ENCODE measurements around the gene NCOA7.
"Not testable (repeated sequence)": the region's sequence is repeated elsewhere in the genome, so short reads cannot be mapped to it uniquely, and the experiment has no call there.

The NCOA7 gene

DNA sequence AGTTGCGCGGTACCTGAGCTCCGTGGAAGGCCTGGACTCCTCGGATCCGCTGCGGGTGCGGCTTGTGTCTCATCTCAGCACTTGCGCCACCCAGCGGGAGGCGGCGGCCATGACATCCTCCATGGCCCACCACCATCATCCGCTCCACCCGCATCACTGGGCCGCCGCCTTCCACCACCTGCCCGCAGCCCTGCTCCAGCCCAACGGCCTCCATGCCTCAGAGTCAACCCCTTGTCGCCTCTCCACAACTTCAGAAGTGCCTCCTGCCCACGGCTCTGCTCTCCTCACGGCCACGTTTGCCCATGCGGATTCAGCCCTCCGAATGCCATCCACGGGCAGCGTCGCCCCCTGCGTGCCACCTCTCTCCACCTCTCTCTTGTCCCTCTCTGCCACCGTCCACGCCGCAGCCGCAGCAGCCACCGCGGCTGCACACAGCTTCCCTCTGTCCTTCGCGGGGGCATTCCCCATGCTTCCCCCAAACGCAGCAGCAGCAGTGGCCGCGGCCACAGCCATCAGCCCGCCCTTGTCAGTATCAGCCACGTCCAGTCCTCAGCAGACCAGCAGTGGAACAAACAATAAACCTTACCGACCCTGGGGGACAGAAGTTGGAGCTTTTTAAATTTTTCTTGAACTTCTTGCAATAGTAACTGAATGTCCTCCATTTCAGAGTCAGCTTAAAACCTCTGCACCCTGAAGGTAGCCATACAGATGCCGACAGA is 31.4 kb upstream of the NCOA7 start:
- H3K27ac ChIP-seq (ENCODE audit: low read depth, low read length, severe bottlenecking): no peak overlapping the region
- no peaks in the 10 kb centered on the region for H3K9me3 ChIP-seq (ENCODE audit: control insufficient read depth, low read length)
- peaks cover 11% of the 10 kb centered on the region for H3K4me1 ChIP-seq (ENCODE audit: control insufficient read depth, insufficient read depth, low read length, poor library complexity, severe bottlenecking)
- 86 to 90% methylated on average over 30 to 39 of the region's 42 CpGs for WGBS, 2 experiments (ENCODE audit: insufficient coverage in 2 of 2)
- H3K36me3 ChIP-seq (ENCODE audit: control insufficient read depth, insufficient read depth, low read length): peaks cover 73% of the 10 kb centered on the region
- no peak overlapping the region for H3K4me3 ChIP-seq (ENCODE audit: extremely low read depth, insufficient read depth, low read length, poor library complexity, severe bottlenecking)

DNA sequence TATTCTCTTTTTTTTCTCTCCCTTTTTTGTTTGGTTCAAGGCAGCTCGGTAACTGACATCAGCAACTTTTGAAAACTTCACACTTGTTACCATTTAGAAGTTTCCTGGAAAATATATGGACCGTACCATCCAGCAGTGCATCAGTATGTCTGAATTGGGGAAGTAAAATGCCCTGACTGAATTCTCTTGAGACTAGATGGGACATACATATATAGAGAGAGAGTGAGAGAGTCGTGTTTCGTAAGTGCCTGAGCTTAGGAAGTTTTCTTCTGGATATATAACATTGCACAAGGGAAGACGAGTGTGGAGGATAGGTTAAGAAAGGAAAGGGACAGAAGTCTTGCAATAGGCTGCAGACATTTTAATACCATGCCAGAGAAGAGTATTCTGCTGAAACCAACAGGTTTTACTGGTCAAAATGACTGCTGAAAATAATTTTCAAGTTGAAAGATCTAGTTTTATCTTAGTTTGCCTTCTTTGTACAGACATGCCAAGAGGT is 30.8 kb upstream of the NCOA7 start:
- peaks cover 6% of the 10 kb centered on the region for H3K4me1 ChIP-seq (ENCODE audit: control insufficient read depth, insufficient read depth, low read length, poor library complexity, severe bottlenecking)
- H3K36me3 ChIP-seq (ENCODE audit: control insufficient read depth, insufficient read depth, low read length): peaks cover 66% of the 10 kb centered on the region
- WGBS, 2 experiments (ENCODE audit: insufficient coverage in 2 of 2): 100% methylated on average over 3 of the region's 5 CpGs
- H3K27ac ChIP-seq (ENCODE audit: low read depth, low read length, severe bottlenecking): no peak overlapping the region
- H3K9me3 ChIP-seq (ENCODE audit: control insufficient read depth, low read length): no peaks in the 10 kb centered on the region
- no peak overlapping the region for H3K4me3 ChIP-seq (ENCODE audit: extremely low read depth, insufficient read depth, low read length, poor library complexity, severe bottlenecking)

DNA sequence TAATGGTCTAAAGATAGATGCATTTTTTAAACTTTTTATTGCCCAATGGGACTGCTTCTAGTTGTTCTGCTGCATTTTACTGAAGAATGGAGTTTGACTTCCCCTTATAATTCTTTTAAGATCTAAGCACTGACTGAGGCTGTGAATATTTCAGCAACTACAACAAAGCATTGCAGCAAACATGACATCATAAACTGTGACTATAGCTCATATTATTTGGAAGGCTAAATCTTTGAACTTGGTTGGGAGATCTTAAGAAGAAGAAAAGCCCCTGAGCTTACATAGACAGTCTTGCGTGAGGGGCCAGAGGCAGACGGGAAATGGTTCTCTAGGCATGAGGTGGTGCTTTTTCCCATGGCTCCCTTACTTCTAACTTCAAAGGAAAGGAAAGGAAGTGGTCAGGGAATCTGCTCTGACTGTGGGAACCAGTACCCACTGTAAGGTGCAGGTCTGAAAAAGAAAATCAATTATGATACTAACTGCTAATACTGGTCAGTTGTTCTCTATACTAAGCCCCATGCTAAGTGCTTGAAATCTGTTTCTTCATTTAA is 26.6 kb upstream of the NCOA7 start:
- H3K4me3 ChIP-seq (ENCODE audit: extremely low read depth, insufficient read depth, low read length, poor library complexity, severe bottlenecking): no peak overlapping the region
- peaks cover 24% of the 10 kb centered on the region for H3K36me3 ChIP-seq (ENCODE audit: control insufficient read depth, insufficient read depth, low read length)
- H3K4me1 ChIP-seq (ENCODE audit: control insufficient read depth, insufficient read depth, low read length, poor library complexity, severe bottlenecking): no peaks in the 10 kb centered on the region
- peak overlapping the region; percentile 1 for H3K27ac ChIP-seq (ENCODE audit: low read depth, low read length, severe bottlenecking)
- 56 to 95% methylated on average over 2 of the region's 2 CpGs for whole genome bisulfite sequencing, 2 experiments (ENCODE audit: insufficient coverage in 2 of 2)
- H3K9me3 ChIP-seq (ENCODE audit: control insufficient read depth, low read length): no peaks in the 10 kb centered on the region

DNA sequence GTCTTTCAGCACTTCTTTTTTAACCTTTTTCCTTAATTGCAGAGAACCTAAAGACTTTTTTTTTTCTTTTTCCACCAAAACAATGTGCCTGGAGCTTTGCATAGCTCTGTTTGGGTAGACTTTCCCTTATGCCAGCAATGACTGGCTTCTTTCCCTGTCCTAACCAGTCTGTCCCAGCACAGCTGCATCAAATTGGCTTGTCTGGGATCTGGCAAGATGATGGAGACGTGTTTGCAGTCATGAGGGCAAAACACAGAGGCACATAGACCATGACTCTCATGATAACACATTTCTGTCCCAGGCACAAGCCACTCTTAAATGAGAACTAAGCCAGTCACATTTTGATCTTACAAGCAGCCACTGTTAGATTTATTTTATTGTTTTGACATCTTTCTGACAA is 24.8 kb upstream of the NCOA7 start:
- Histone ChIP-seq H3K4me1 (ENCODE audit: control insufficient read depth, insufficient read depth, low read length, poor library complexity, severe bottlenecking) (no peaks in the 10 kb centered on the region), H3K27ac (ENCODE audit: low read depth, low read length, severe bottlenecking) (no peak overlapping the region), H3K36me3 (ENCODE audit: control insufficient read depth, insufficient read depth, low read length) (peaks cover 7% of the 10 kb centered on the region), H3K9me3 (ENCODE audit: control insufficient read depth, low read length) (no peaks in the 10 kb centered on the region), H3K4me3 (ENCODE audit: extremely low read depth, insufficient read depth, low read length, poor library complexity, severe bottlenecking) (no peak overlapping the region)
- 80% methylated on average over 1 of the region's 1 CpG; no CpG with 5 or more reads in 1 of the 2 experiments for WGBS, 2 experiments (ENCODE audit: insufficient coverage in 2 of 2)

DNA sequence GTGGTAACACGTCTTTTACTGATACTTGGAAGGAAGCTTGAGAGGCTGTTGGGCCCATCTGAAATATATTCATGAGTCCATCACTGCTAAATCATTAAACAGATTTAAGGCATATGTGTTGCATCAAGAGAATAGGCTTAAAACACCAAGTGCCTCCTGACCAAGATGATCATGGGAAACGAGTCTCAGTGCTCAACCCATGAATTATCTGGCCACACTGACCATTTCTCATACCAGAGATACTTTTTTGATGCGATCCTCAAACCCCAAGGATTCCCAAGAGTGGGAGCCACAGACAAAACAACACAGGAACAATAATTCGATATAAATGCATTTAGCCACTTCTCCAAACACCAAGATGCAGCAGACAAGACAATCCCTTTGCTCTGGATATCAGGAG is 24.1 kb upstream of the NCOA7 start:
- Histone ChIP-seq H3K36me3 (ENCODE audit: control insufficient read depth, insufficient read depth, low read length) (peaks cover 1% of the 10 kb centered on the region), H3K27ac (ENCODE audit: low read depth, low read length, severe bottlenecking) (no peak overlapping the region), H3K9me3 (ENCODE audit: control insufficient read depth, low read length) (no peaks in the 10 kb centered on the region), H3K4me3 (ENCODE audit: extremely low read depth, insufficient read depth, low read length, poor library complexity, severe bottlenecking) (no peak overlapping the region), H3K4me1 (ENCODE audit: control insufficient read depth, insufficient read depth, low read length, poor library complexity, severe bottlenecking) (no peaks in the 10 kb centered on the region)
- WGBS, 2 experiments (ENCODE audit: insufficient coverage in 2 of 2): 83 to 100% methylated on average over 2 of the region's 4 CpGs

DNA sequence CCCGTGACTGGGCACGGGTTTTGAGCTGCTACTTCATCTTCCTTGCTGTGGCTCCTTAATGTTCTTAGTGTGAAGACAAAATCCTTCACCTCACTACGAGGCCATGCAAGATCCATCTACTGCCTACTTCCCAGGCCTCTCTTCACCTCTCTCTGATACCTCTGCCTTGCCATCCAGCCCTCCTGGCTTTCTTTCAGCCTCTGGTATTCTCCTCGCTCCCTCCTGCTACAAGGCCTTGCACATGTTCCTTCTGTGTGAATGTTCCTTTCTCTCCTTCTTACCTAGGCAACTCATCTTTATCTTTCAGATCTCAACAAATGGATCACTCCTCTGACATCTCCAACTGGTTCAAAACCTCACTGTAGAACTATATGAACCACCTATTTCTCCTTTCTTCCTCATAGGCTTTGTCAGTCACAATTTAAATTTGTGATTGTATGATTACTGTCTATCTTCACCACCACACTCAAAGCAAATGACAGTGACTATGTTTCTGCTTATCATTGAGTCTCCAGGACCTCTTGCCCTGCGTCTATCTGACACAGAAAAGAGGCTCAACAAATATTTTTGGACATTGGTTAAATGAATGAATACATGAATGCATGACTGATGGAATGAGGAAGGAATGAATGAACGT is 21.5 kb upstream of the NCOA7 start:
- H3K36me3 ChIP-seq (ENCODE audit: control insufficient read depth, insufficient read depth, low read length): no peaks in the 10 kb centered on the region
- H3K4me3 ChIP-seq (ENCODE audit: extremely low read depth, insufficient read depth, low read length, poor library complexity, severe bottlenecking): no peak overlapping the region
- 82 to 88% methylated on average over 5 of the region's 6 CpGs for whole genome bisulfite sequencing, 2 experiments (ENCODE audit: insufficient coverage in 2 of 2)
- H3K4me1 ChIP-seq (ENCODE audit: control insufficient read depth, insufficient read depth, low read length, poor library complexity, severe bottlenecking): no peaks in the 10 kb centered on the region
- H3K27ac ChIP-seq (ENCODE audit: low read depth, low read length, severe bottlenecking): no peak overlapping the region
- H3K9me3 ChIP-seq (ENCODE audit: control insufficient read depth, low read length): no peaks in the 10 kb centered on the region

DNA sequence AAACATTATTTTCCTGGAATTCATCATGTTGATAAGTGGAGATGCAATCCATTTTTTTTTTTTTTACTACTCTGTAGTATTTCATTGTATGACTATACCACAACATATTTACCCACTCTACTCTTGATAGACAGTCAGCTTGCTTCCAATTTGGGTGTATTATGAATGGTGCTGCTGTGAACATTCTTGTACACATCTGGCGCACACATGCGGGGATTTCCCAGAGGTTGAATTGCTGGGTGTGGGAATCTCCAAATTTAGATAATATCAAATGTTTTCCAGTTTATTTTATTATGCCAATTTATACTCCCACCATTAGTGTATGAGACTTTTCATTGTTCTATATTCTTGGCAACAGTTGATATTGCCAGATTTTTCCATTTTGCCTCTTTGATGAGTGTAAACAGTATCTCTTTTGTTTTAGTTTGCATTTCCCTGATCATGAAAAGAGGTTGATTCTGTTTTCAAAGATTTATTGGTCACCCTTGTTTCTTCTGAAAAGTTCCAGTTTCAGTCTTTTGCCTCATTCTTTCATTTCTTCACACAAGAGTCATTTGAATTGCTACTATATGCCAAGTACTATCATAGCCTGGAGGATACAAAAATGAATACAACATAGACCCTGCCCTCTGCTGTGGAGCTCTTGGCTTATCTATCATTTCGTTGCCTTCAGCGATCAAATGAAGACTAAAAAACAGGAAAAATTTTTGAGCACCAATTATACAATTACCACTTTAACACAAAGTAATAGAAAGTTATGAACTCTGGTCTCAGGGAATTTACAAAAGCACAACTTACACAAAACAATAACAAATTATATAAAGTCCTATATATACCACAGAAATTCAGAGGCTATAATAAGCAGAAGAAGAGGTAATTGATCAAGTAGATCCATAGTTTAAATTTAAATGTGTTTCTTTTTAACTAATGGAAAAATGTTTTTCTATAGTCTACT is 17.1 kb upstream of the NCOA7 start:
- 67 to 82% methylated on average over 1 to 2 of the region's 4 CpGs for WGBS, 2 experiments (ENCODE audit: insufficient coverage in 2 of 2)
- H3K27ac ChIP-seq (ENCODE audit: low read depth, low read length, severe bottlenecking): no peak overlapping the region
- no peaks in the 10 kb centered on the region for H3K36me3 ChIP-seq (ENCODE audit: control insufficient read depth, insufficient read depth, low read length)
- H3K9me3 ChIP-seq (ENCODE audit: control insufficient read depth, low read length): no peaks in the 10 kb centered on the region
- no peak overlapping the region for H3K4me3 ChIP-seq (ENCODE audit: extremely low read depth, insufficient read depth, low read length, poor library complexity, severe bottlenecking)
- H3K4me1 ChIP-seq (ENCODE audit: control insufficient read depth, insufficient read depth, low read length, poor library complexity, severe bottlenecking): no peaks in the 10 kb centered on the region

DNA sequence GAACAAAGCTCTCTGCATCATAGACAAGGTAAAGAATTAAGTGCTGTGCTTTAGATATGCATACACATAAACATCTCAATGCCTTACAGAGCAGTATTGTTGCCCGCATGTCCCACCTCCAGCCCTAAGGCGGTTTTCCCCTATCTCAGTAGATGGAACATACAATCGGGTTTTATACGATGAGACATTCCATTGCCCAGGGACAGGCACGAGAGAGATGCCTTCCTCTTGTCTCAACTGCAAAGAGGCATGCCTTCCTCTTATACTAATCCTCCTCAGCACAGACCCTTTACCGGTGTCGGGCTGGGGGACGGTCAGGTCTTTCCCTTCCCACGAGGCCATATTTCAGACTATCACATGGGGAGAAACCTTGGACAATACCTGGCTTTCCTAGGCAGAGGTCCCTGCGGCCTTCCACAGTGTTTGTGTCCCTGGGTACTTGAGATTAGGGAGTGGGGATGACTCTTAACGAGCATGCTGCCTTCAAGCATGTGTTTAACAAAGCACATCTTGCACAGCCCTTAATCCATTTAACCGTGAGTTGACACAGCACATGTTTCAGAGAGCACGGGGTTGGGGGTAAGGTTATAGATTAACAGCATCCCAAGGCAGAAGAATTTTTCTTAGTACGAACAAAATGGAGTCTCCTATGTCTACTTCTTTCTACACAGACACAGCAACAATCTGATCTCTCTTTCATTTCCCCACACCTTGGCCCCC is 14.5 kb upstream of the NCOA7 start:
- H3K27ac ChIP-seq (ENCODE audit: low read depth, low read length, severe bottlenecking); H3K9me3 ChIP-seq (ENCODE audit: control insufficient read depth, low read length); H3K4me3 ChIP-seq (ENCODE audit: extremely low read depth, insufficient read depth, low read length, poor library complexity, severe bottlenecking); H3K36me3 ChIP-seq (ENCODE audit: control insufficient read depth, insufficient read depth, low read length); H3K4me1 ChIP-seq (ENCODE audit: control insufficient read depth, insufficient read depth, low read length, poor library complexity, severe bottlenecking): not testable (repeated sequence)
- WGBS, 2 experiments (ENCODE audit: insufficient coverage in 2 of 2): 92% methylated on average over 6 to 8 of the region's 14 CpGs

DNA sequence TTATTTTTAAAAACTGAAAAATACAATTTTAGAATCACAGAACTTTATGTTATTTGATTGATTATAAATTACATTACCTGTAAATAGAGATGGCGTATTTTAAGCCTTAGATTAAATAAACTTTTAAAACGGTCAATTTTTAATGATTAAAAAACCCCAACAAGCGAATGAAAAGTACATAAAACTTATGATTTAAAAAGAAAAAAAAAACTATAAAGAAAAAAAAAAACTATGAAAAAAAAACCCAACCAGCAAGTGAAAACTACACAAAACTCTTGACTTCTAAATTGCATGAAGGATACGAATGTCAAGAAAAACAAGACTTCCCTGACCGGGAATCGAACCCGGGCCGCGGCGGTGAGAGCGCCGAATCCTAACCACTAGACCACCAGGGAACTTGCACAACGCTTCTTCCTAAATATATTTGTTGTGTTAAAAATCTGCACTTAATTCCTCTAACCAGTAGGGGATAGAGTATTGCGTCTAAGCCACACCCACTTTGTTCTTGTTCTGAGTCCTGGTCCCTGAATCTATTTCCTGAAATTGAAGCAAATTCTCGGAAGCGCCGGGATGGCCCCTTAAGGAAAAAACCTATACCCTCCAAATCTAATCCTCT is 10.7 kb upstream of the NCOA7 start:
- Histone ChIP-seq H3K4me1 (ENCODE audit: control insufficient read depth, insufficient read depth, low read length, poor library complexity, severe bottlenecking) (no peaks in the 10 kb centered on the region), H3K9me3 (ENCODE audit: control insufficient read depth, low read length) (peaks cover 7% of the 10 kb centered on the region), H3K27ac (ENCODE audit: low read depth, low read length, severe bottlenecking) (peak overlapping the region; percentile 85), H3K36me3 (ENCODE audit: control insufficient read depth, insufficient read depth, low read length) (no peaks in the 10 kb centered on the region), H3K4me3 (ENCODE audit: extremely low read depth, insufficient read depth, low read length, poor library complexity, severe bottlenecking) (peak overlapping the region; percentile 55)
- WGBS, 2 experiments (ENCODE audit: insufficient coverage in 2 of 2): 0% methylated on average over 3 to 4 of the region's 17 CpGs

All from mesodermal cell (in vitro differentiated cells).